GM18517 (cell line): Measurements from ENCODE around the gene MPRIP.
"Not testable (repeated sequence)": the region's sequence is repeated elsewhere in the genome, so short reads cannot be mapped to it uniquely, and the experiment has no call there.

Experiments used
- ATAC-seq: cut with Tn5 transposase; IDR thresholded peaks from one replicate; pipeline ENCODE4 v1.9.1; 2021; ENCODE audit warnings: mild to moderate bottlenecking, moderate library complexity; ENCODE audit not compliant: unreplicated experiment

MPRIP gene

DNA sequence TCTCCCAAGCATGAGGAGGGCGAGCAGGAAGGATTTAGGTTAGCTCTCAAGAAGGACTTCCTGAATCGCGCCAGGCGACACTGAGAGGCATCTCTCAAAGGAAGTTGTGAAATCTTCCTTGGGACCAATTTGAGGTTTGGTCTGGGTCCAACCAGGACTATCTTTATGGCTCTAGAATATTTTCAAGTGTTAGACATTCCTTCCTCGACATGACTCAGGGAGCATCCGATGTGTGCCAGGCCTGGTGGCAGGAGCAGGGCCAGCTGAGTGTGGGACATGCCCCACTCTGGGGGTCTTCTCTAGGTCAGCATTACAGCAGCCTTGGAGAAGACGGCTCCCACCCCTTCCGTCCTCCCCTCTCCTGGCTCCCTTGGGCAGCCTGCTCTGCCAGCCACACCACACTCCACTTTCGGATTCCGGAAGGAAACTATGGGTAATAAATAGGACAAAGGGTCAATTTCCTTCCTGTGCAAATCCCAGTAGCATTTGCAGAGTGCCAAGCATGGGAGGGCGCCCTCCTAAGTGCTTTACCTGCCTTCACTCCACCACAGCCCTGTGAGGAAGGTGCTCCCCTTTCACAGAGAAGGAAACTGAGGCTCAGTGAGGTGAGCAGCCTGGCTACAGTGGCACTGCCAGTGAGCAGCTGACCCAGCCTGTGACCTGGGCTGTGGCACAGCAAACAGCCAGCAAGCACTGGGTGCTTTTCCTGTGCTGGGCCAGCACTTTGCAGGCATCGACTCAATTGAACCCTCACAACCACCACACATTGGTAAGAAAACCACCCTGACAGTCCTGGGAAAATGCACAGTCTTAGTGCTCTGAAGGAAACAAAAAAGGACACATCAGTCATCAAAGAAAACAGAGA is 31.0 kb upstream of the MPRIP start:
- ATAC-seq: not testable (repeated sequence)

DNA sequence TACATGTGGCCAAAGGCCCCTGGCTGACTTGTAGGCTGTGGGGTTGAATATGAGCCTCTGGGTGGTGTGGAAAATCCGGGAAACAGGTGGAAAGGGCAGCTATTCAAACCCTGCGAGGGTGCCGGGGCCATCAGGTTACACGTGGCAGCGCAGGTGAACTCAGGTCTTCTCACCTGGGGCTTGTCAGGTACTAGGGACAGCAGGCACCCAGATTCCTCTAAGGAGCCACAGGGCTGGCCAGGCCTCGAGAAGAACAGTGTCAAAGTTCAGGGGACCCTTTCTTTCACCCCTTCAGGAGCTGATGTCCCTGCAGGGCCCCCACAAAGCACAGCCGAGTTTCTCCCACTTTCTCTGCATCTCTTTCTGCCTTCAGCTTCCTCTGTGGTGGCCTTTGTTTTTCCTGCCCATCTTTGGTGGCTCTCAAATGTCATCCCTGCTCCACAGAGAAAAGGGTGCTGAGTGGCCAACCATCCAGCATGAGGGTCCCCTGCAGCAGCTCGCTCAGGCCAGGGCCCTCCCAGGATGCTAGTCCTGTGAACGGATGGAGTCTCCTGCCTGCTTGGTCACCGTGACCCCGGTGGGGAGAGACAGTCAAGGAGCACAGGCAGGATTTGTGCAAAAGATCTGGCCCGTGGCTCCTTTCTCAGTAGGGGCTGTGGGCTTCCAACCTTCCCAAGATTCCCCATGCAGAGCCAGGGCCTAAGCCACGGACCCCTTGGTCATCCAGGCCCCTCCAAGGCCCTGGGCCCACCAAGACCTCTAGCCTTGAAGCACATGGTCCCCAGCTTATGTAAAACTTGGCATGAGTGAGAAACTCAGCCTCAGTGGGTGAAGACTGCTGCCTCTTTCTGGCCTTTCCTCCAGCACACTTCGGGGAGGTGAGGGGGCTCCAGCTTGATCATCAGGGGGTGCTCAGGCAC is 28.2 kb upstream of the MPRIP start:
- ATAC-seq: not testable (repeated sequence)

DNA sequence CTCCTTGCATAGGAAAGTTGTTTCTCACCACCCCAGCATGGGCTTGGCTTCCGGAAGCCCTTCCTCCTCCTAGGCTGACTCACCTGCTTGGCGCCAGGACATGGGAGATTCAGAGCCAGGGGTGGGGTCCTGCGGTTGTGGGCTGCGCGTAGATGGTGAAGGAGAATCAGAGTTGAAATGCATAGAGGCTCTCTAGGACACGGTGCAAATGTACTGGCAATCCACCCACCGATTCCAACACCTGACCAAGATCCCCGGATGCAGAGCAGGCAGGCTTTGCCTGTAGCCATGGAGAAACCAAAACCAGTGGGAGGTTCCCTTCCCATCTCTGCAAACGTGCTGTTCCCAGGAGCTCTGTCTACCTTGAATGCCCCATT is 27.5 kb upstream of the MPRIP start:
- not testable (repeated sequence) for ATAC-seq

DNA sequence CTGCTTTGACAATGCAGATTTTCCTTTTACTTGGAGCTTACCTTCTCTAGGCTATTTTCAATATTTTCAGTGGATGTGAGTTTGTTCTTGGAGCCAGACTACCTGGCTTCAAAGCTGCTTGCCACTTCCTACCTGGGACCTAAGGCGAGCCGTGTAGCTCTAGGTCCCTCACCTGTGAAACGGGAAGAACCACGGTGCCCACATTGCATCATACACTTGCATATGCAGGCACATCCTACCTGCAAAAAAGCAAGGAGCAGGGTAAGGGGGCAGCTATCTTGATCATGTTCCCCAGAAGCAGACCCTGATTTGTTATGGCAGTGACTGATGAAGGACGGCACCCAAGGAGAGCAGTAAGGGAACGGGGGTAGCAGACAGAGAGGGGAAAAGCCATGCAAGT is 27.0 kb upstream of the MPRIP start:
- ATAC-seq: no peak

DNA sequence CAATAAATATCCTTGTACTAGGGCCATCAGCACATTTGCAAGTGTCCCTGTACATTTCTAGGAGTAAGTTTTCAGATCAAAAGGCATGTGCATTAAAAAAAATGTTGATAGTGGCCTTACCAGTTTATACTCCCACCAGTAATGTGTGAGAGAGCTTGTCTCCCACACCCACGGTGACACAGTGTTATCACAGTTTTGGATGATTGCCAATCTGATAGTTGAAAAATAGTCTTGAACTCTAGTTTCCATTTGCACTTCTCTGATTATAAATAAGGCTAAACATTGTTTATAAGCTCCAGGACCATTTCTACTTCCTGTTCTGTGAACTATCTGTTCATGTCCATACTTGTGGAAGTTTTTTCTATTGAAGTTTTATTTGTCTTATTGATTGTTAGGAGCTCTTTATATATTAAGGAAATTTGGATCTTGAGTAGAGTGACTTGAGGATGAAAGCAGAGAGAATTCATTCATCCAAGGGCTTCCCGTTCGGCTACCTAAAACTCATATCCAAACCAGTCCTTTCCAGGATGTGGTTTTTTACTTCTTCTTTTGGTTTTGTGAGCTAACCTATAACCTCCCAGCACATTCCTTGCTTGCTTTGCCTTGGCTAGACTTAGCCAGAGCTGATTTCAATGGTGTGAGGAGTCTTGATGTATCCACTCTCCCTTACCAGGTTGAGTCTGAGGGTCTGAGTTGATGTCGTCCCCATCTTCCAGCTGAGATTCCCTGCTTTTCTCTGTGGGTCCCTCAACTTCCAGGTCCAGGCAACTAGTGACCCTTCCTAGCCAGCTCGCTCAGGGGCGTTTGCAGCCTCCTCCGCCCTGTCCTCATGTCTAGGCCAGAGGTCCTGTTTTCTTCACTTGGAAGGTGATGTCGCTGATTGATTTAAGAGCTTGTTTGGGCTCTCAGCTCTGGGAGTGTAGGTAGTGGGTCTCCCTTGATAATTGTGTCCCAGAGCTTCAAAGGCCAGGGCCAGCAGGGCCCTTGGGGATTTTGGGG is 25.8 kb upstream of the MPRIP start:
- ATAC-seq: not testable (repeated sequence)

DNA sequence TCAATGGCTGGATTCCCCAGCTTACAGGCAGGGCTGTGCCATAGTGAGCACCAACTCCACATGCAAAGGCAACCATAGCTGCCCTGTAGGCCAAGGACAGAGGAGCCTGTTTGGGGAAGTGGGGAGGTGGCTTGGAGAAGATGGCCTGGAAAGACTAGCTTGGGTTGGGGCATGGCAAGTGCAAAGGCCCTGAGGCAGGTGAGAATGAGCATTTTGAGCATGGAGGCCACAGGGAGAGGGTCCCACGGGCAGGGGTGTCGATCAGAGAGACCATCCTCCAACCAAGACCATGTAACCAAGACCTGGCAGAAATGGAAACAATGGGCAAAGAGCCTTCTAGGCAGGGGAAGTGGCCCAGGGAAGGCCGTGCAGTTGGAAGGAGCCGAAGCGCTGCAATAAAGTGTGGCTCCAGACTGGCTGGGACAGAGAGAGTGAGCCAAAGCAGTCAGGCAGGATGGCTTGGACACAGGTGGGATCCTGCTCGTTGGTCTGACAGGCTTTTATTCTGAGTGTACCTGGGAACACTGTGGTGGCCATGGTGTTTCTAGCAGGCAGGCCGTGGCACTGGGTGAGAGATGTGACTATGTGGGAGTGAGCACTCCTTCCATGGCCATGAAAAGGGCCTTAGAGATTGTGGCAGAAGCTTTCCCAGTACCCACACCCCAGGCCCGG is 24.8 kb upstream of the MPRIP start:
- ATAC-seq: no peak

DNA sequence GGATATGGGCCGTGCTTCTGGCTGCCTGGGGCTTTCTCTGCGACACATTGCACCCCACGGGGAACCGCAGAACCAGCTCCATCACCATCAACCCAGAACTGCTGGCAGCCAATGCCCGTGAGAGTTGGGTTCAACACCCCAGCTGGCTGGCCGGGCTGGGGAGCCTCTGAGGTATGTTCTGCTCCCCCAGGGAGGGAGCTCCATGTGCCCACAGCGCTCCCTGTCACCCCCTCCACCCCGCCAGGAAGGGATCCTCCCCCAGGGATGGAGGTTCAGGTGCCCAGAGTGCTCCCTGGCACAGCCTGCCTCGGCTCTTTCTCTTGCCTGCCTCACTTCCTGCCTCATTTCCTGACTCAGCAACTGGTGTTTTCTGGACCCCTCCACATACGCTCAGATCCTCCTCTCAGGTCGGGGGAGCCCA is 24.2 kb upstream of the MPRIP start:
- no peak for ATAC-seq

DNA sequence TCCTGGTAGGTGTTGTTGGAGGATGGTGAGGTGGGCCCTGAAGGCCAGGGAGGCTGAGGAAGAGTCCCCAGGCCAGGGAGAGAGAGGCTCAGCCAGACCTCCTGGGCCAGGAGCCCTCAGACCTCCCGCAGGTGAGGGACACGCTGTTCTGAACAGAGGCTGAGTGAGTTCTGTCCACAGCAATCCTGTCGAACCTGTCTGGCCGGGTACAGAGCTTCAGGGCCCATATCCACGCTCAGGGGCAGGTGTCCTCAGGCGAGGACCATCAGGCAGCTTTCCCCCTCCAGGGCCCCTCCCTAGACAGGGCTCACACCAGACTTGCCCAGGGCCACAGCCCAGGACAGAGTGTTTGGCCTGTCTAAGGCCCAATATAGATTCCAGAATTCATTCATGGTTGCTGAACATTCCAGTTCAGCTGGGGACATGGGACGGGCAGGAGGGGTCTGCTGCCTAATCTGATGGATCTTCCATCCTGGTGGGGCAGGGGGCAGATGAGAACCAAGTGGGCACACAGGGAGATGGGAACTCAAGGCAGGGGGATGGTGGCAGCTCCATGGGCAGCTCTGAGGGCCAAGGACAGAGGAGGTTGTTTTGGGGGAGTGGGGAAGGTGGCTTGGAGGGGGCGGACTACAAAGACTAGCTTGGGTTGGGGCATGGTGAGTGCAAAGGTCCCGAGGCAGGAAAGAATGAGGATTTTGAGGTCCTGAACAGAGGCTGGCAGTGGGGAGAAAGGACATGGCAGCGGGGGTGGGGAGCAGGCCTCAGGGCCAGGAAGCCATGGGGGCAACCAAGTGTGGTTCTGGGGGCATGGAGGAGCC is 23.4 kb upstream of the MPRIP start:
- no peak for ATAC-seq

DNA sequence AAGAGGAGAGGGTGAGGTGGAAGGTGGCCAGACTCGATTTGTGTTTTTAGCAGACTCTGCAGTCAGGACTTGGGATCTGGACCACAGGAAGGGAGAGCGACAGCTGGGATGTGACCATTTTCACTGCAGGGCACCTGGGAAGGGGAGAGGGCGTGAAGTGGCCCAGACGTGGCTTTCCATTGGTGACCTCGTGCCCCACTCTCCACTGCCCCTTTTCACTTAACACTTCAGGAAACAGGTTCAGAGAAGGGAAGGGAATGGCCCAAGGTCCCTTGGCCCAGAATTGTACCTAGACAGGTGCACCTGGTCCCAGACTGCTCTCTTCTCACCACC is 22.9 kb upstream of the MPRIP start:
- ATAC-seq: no peak

DNA sequence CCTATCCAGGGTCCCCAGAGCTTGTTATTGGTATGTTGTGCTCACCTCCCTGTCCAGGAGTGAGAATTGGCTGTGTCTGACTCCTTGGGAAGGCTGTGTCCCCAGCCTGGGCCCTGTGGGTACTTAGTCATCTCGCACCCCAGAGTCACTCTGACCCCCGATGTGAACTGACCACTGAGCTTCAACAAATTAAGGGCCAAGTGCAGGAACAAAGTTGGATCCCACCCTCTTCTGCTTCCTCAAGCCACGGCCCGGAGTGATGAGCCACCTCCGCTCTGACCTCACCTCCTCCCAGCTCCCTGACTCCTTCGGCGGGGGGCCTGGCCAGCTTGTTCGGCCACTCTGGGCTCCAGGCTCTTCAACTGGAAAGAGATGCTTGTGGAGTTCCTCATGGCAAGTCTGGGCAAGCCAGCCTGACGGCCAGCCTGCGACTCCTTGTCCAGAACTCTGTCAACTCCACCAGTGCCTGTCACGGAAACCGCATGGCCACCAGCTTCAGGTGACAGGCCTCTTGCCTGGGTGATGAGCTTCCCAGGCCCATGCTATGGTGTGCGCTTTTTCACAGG is 22.3 kb upstream of the MPRIP start:
- ATAC-seq: no peak

DNA sequence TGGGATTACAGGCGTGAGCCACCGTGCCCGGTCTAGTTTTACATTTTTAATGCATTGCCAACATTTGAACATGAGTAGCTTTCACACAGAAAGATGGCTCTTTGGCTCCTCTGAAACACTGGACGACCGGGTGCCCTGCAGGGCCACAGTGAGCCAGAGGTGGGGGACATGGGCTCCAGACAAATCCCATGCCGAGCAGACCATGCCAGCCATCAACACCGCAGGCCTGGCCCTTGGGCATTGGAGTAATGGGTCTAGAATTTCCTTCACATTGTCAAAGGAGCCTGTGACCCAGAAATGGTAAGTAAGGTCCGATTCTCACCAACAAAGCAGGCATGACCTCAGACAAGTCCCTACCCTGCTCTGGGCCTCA is 21.4 kb upstream of the MPRIP start:
- no peak for ATAC-seq

DNA sequence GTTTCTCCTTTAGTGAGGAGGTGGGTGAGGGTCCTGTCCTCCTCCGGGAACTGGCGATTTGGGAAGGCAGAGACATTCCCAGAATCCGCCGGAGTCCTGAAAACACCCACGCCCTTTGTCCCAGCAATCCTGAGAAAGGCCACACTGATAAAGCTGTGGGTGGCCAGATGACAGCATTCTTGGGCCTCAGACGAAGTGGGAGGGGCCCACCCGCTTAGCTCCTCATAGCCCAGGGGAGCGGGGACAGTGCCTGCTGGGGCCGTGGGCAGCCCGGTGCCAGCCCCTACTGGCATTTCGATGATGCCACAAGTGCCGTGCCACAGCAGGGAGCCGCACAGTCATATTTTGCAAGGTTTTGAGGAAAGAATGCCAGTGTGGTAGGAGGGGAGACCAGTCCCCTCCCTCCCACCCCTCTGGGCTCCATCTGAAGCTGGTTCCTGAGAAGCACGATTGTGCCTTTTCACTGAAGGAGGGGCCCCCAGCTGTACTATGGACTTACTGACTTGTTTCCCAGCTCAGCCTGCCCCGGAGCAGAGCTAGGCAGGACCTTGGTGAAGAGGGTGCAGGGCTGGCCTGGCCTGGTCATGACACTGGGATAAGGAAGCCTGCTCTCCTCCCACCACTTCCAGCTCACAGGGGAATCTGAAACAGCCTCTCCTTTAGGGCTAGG is 20.9 kb upstream of the MPRIP start:
- ATAC-seq: no peak

DNA sequence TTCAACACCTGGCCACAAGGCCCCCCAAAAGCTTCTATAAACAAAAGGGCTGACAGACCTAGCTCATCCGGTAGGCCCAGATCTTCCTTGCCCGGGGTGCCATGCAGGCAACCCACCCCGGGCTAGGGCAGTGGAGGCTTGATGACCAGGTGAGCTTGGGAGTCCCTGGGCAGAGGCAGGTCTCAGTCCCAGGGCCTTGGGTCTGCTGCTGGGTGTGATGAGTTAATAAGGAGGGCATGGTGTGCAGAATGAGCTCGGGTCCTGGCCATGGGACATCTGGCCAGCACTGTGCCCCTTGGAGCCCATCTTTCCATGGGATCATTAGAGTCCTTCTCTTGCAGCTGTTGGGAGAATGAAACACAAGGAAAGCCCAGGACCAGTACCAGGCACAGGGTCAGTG is 20.2 kb upstream of the MPRIP start:
- ATAC-seq: no peak

DNA sequence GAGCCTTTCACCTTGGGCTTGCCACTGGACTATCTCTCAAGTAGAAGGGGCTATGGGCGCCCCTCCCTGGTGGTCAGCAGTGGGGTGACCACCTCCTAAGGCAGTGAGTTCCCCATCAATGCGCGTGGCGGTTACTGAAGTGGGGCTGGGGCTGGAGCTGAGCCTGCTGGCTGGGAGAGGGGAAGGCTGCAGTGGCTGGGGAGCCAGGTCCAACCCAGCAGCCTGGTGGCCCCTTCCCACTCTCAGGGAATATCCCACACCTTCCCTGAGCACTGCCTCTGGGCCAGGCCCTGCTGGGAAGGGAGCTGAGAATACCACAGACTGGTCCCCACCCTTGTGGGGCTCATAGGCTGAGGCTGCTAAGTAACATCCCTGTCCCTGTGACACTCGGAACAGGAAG is 19.8 kb upstream of the MPRIP start:
- no peak for ATAC-seq

DNA sequence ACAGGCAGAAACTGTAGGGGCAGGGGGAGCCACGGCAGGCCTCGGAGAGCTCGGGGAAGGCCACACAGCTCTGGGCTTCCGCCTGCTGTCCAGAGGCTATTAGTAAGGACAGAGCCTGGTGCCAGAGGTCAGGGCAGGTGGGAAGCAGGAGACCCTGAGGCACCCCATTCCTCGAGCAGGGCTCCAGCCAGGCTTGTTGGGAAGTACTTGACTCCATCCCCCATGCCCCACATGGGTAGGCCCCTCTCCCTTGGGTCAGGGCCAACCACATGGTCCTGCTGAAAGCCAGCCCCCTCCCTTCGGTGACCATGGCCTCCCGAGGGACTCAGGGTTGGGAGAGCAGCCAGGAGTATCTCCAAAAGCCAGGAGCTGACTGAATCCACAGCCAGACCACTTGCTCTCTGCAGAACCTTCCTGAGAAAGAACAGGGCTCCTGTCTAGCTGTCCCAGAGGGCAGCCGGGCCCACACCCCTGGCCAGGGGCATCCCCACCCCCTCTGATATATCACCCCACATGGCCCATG is 17.4 kb upstream of the MPRIP start:
- no peak for ATAC-seq

DNA sequence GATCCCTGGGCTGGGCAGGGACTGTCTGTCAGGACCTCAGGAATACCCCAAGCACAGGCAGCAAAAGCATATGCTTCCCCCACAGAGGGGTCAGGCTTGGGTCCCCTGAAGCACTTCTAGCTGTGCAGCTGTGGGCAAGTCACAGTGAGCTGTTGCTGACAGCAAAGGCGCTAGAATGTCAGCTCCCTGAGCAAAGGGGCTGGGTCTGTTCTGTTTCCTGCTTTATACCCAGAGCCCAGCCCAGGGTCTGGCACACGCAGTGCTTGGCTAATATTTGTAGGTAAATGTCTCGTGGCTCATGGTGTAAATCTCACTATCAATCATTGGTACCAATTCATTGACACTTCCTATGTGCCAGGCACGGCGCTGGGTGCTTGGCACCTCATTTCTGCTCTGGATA is 16.6 kb upstream of the MPRIP start:
- ATAC-seq: no peak

DNA sequence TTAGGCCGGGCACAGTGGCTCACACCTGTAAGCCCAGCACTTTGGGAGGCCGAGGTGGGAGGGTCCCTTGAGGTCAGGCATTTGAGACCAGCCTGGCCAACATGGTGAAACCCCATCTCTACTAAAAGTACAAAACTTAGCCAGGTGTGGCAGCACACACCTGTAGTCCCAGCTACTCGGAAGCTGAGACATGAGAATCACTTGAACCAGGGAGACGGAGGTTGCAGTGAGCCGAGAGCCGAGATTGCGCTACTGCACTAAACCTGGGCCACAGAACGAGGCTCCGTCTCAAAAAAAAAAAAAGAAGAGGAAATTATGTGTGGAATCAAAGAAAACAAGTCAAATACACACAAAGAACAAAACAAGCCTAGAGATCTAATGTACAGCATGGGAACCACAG is 16.1 kb upstream of the MPRIP start:
- ATAC-seq: no peak

DNA sequence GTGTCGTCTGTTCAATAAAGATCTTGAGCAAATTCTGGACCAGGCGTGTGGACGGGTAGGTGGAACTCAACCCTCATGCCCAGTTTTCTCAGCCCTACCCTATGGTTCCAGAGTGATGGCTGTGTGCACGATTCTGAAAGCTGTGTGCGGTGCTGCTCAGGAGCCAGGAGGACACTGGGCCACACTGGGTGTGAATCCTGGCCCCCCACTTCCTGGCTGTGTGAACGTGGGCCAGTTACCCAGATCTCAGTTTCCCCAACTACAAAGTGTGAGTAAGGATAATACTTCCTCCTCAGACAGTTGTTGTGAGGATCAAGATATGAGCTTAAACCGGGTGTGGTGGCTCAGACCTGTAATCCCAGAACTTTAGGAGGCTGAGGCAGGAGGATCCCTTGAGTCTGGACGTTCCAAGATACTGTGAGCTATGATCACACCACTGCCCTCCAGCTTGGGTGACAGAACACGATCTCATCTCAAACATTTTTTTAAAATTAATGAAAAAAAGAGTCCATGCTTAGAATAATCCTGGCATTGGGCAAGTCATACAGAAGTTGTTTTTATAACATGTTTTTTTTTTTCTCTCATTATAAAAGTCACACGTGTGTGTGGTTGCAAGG is 14.7 kb upstream of the MPRIP start:
- no peak for ATAC-seq
